Measurements from ENCODE around the gene SRD5A1. TPM values are rescaled to one million over a fixed set of nuclear protein-coding genes. Genes with fewer than 3 reads are reported as not detected.

The SRD5A1 gene
- total RNA-seq, 1 donor from 2014 or later = 10.1 TPM

DNA sequence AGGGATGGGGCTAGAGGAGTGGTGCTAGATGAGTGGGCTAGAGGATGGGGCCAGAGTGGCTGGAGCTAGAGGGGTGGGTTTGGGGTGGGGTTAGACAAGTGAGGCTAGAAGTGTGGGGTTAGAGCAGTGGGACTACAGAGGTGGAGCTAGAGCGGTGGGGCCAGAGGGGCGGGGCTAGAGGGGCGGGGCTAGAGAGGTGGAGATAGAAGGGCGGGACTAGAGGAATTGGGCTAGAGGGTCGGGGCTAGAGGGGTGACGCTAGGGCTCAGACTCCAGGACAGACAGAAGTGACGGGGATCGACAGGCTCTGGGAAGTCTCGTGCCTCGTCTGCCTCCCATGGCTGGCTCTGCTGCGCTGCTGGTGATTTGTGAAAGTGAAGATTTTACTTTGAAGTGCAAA is 49.0 kb downstream of the SRD5A1 start:
- intact Hi-C loops (cut with micrococcal nuclease) = no loop called here

DNA sequence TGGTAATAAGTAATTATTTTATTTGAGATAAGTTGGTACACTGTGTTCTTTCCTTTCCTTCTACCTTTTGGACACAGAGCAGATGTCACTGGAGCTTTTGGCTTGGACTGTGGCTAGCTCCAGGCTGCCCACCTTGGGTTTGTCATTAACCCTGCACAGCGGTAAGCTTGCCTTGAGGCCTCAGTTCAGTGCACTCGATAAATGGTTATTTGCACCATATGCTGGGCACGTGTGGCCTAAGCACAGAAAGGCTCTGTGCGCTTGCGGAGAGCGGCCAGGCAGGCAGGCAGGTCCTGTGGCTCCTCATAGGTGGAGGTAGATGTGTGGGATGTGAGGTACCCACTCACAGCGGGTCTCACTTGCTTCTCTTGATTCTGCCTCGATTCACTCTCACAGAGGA is 50.0 kb downstream of the SRD5A1 start:
- intact Hi-C loops (cut with micrococcal nuclease) = no loop called here

DNA sequence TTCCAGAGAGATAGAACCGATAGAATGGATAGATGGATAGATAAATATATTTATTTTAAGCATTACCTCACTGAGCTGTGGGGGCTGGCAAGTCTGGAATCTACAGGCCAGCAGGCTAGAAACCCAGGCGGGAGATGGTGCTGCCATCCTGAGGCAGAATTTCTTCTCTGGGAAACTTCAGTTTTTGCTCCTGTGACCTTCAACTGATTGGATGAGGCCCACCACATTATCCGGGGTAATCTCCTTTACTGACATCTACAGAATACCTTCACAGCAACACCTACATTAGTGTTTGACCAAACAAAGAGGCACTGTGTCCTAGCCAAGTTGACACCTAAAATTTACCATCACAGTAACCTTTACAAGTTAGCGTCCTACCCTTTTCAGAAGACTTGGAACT is 50.8 kb downstream of the SRD5A1 start:
- intact Hi-C loops (cut with micrococcal nuclease) = no loop called here

DNA sequence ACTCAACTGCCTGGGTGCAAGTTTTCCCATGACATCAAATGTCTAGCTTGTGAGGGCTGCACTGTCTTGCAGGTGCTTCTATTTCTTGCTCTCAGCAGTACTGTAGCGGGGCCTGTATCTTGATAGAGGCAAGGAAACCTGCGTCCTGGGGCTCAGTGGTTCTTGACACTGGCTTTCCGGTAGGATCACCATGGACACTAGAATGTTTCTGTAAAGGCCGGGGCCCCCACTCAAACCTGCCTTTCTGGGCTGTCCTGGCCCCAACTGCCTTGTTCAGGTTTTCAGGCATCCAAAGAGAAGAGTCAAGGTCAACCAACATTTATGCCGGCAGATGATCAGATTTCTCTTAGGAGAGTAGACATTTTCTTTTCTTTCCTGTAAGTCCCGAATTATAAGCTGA is 53.3 kb downstream of the SRD5A1 start:
- intact Hi-C loops (cut with micrococcal nuclease) = no loop called here

DNA sequence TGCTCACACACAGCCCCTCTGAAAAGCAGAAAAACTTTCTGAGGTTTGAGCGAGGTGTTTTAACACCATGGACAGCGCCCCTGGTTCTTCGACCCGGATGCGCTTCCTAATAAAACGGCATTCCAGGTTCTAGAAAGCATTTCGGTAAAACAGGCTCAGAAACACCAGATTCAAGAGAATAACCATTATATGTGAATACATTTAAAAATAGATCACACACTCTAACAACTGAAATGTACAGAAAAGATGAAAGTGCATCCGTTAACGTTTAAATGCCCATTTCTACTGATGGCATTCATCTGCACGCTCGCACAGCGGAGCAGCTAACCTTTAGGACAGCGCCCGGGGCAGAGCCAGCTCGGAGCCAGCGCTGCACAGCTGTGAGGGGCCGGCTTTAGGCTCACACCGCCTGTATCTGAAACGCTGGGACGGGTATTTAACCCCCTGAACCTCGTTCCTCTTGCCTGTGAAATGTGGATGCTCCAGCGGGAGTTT is 53.7 kb downstream of the SRD5A1 start:
- intact Hi-C loops (cut with micrococcal nuclease) = no loop called here

DNA sequence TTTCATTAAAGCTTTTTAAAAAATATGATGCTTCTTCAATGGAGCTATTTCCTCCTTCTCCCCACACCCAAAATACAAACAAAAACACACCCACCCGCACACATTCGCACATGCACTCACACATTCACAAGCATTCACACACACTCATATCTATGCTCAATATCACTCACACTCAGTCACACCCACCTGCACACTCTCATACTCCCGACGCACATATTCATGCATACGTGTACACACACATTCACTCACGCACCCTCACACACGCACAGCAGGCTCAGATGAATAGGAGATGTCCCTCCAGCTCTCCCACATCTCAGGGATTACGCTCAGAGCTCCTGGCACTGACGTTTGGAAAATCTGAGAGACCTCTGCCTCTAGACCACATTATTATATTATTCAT is 54.3 kb downstream of the SRD5A1 start:
- intact Hi-C loops (cut with micrococcal nuclease) = no loop called here

DNA sequence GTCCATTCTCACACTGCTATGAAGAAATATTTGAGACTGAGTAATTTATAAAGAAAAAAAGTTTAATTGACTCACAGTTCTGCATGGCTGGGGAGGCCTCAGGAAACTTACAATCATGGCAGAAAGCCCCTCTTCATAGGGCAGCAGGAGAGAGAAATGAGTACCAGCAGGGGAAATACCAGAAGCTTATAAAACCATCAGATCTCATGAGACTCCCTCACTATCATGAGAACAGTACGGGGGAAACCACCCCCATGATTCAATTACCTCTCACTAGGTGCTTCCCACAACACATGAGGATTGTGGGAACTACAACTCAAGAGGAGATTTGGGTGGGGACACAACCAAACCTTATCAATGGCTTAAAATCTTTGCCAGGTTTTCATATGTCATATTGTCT is 59.7 kb downstream of the SRD5A1 start:
- intact Hi-C loops (cut with micrococcal nuclease) = no loop called here

DNA sequence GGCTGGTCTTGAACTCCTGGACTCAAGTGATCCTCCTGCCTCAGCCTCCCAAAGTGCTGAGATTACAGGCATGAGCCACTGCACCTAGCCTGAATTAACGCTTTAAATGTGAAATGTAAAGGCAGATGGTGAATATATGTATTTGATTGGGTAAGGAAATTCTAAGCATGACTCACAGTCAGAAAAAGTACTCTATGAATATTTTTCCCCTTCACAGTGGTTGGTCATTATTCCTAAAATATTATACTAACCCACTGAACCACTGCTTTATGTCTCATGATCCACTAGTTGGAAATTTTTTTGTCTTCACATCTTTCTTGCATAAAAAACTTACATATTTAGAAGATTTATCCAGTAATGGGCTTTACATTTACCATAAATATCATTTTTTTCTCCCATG is 65.5 kb downstream of the SRD5A1 start:
- intact Hi-C loops (cut with micrococcal nuclease) = no loop called here

DNA sequence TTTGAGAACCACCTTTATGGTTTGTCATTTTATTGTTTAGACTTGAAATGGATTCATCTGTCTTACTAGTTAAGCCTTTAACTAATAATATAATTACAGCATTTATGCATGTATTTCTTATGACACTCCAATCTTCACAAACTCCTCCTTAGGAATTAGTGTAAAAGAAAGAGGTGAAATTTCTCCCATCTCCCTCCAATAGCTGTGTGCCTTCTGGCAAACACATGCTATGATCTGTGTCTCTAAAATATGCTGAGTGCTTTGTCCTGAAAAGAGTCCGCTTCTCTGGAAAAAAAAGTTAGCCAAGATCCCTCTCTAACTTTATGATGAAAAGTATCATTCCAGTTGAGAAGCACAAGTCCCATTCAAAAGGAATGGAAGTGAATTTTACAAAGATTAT is 66.1 kb downstream of the SRD5A1 start:
- intact Hi-C loops (cut with micrococcal nuclease) = no loop called here

DNA sequence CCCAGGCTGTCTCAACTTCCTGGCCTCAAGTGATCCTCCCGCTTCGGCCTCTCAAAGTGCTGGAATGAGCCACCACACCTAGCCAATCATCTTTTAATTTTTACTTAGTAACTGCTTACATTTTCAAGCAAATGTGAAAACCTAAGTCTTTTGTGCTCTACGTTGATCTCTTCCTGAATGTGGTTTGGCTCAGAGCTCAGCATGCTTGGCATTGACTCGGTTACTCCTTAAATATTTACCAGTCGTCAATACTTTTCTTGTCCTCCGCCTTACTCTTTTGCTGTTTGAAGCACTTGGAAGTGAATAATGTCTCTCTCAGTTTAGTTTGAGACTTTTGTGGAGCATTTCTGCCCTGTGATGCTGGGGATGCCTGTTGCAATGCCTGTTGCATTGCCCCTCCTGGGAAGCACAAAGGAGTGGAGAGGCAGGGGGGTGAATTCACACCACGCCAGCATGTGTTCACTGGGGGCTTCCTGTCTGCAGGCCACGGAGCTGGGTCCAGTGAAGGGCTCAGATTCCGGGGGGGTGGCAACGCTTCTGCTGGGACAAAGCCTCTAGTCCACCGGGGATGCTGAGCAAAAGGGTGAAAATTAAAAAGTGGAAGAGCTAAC is 66.9 kb downstream of the SRD5A1 start:
- intact Hi-C loops (cut with micrococcal nuclease) = no loop called here

DNA sequence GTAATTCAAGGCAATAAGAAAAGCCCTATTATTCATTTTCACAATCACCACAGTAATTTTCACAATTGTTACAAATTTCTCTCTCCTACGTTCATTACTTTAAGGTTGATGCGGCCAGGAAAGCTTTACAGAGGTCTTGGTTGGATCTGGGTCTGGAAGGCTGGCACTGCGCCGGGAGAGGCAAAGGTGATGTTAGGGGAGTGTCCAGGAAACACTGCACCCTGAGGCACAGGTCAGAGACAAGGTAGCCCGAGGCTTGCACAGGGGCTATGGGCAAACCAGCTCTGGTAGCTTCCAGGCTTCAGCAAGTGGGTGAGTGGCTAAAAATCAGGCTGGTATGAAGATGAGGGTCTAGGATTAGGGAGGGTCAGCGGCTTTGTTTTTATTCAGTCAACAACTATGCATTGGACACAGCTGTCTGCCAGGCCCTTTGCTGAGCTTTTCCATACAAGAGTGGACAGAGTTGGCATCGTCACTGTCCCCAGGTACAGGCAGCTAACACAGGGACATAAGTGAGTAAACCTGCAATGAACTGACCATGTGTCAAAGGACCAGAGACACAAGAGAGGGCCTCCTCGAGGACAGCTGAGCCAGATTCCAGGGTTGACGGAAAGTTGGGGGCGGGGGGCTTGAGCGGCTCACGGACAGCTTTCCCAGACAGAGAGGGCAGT is 67.6 kb downstream of the SRD5A1 start:
- intact Hi-C loops (cut with micrococcal nuclease) = no loop called here

DNA sequence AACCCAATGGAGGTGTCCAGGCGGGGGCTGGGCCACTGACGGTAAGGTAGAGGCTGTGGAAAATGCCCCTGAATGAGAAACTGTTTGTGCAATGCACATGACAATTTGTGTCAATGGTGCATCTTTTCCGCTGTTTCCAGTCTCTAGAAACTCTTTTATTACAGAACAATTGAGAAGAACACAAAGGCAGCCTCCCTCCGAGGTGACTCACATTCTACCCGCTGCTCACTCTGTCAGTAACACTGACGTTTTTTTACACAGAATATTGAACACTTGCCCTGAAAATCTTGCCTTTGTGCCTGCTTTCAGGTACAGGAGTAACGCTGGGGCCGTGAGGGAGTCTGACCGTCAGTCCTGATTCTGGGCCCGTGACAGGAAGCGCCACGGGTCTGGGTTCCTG is 68.3 kb downstream of the SRD5A1 start:
- intact Hi-C loops (cut with micrococcal nuclease) = no loop called here

DNA sequence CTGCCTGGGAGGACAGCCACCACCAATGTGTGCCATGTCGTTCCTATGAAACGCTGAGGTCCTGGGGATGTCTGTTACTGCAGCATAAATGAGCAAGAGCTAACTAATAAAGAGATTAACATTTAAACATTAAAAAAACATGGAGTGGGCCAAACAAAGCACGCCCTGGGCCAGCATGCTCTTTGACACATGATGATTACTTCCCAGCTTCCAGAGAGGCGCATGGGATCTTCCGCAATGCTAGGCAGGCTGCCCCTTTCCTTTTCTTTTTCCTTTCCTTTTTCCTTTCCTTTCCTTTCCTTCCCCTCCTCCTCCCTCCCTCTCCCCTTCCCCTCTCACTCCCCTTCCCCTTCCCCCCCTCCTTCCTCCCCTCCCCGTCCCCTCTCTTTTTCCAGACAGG is 69.4 kb downstream of the SRD5A1 start:
- intact Hi-C loops (cut with micrococcal nuclease) = no loop called here

DNA sequence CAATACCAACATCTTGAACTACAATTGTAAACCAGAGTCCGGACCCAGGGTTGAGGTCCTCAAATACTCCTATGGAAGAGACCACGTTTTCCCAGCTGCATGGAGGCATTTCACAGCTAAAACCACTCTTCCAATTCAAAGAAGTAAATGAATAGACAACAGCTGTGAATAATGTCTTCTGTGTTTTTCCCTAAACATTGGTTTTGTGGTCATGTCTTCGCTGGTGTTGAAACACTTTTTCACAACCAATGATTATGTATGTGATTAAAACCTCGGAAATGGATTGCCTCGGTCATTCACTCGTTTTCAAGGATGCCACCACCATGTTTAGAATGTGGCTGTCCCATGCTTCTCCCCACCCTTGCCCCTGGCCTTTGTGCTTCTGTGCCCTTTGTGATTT is 70.6 kb downstream of the SRD5A1 start:
- intact Hi-C loops (cut with micrococcal nuclease) = no loop called here

DNA sequence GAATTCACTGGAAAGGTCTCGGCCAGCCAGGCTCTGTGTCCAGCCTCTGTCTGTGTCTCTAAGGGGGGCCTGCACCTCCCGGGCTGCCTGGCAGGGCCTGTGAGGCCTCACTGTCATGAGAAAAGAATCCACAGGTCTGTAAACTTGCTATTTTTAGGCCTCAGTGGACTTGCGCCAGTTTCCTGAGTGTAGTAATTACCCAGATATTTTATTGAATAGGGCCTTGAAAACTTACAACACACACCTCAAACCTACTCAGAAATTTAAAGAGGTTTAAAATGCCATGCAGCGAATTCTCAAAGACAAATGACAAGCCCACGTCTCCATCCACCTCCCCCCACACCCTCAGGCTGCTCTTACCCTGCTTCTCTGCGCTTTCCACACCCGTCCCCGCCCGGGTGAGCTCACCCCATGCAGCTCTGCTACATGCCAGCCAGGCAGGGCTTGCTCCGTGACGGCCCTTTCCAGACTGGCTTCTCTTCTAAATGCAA is 71.2 kb downstream of the SRD5A1 start:
- intact Hi-C loops (cut with micrococcal nuclease) = no loop called here

DNA sequence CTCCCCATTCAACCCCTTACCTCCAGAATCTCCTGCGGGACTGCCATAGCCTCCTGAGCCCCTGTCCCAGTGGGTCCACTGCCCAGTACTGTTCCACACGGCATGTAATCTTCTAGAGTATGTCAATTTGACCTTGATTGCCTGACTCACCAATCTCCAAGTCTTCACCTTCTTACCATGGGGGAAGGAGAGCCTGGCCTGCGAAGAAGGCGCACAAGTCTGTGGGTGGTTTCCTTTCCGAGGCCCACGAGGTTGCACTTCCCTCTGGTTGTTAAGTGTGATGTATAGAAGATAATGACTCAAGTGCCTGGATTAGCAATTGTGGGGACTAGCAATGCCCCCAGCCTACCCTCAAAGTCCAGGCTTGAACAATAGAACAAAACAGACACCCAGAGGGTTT is 71.8 kb downstream of the SRD5A1 start:
- intact Hi-C loops (cut with micrococcal nuclease) = no loop called here

DNA sequence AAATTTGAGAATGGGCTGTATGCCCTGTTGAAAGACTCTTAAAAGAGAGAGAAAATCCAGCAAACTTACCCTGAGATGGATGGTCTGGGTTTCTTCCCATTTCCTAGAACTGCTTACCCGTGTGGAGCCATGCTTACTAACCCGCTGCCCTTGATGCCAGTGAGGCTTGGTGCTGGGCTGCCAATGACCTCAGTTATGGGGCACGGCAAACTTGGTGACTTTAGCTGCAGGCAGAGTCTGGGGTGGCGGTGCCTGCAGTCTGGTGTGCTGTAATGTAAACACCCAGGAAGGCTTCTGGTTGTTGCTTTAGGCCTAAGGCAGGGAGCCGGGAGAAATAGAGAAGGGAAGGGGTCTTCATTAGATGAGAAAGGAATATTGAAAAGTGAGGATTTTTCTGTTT is 72.7 kb downstream of the SRD5A1 start:
- intact Hi-C loops (cut with micrococcal nuclease) = no loop called here

DNA sequence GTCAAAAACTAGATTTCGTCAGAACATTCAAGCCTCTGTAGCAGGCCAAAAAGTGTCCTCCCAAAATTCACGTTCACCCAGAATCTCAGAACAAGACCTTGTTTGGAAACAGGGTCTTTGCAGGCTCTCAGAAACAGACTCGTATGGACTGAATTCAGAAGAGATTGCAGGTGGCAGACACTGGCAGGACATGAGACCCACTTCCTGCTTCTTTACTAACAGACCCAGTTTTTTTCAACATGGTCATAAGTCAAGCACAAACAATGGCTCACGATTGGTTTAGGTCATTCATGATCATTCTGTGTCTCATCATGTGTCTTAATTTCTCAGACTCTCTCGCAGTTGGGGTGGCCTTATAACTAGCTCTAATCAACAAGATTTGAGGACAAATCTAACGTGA is 74.6 kb downstream of the SRD5A1 start:
- intact Hi-C loops (cut with micrococcal nuclease) = no loop called here

DNA sequence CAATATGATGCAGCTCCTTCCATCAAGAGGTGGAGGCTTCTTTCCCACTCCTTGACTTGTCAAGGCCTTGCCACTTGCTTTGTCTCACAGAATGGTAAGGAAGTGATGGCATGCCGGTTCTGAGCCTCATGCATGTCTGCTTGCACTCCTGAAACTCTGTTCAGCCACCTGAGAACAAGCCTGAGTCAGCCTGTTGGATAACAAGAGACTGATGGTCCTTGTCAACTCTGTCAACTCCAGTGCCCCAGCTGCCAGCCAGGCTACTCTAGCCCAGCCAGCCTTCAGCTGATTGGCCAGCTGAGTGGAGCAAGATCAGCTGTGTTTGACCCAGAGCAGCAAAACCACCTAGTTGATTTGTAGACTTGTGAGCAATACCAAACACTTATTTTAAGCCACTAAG is 75.6 kb downstream of the SRD5A1 start:
- intact Hi-C loops (cut with micrococcal nuclease) = no loop called here

DNA sequence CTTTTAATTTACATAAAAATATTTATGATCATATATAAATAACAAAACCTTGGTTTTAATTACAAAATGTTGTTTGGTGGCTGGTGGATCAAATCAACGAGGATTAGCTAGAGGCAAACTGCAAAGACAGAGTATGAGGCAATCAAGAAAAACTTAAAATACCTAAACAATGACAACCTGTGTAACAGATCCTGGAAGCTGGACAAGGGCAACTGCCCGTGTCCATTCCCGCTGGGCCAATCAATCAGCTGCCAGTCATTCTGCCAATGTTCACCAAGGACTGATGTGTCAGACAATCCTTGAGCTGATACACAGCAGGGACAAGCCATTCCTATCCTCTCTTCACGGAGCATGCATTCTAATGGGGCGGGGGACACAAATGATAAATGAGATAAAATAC is 76.8 kb downstream of the SRD5A1 start:
- intact Hi-C loops (cut with micrococcal nuclease) = loop anchor here (5.0 kb wide), 1 partner anchor 1142 kb away; the partner anchor contains the start of gene CFAP90

DNA sequence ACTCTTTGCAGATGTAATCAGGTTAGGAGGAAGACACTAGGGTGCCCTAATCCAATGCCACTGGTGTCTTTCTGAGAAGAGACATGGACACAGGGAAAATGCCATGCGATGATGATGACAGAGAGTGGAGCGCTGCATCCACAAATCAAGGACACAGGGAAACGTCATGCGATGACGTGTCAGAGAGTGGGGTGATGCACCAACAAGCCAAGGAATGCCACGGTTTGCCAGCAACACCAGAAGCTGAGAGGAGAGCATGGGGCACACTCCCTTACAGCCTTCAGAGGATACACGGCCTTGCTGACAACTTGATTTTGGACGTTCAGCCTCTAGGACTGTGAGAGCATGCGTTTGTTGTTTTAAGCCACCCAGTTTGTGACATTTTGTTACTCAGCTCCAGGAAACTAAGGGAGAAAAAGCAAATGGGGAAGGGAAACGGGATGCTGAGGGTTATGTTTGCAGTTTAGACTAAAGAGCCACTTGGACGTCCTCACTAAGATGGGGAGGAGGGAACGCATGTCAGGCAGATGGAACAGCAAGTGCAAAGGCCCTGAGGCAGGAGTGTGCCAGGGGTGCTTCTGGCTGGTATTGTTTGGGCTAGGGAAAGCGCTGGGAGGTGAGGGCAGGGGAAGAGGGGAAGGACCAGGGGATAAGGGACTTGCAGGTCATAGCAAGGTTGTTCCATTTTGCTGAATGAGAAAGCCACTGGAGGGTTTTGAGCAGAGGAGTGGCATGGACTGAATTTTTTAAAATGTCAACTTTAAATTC is 77.5 kb downstream of the SRD5A1 start:
- intact Hi-C loops (cut with micrococcal nuclease) = loop anchor here (5.0 kb wide), 1 partner anchor 1142 kb away; the partner anchor contains the start of gene CFAP90

All from T-helper 1 cell treated with Interleukin-12 subunit alpha and Interleukin-12 subunit beta and Interleukin-4 antibody, amounts not matched to agents 30 ng/mL and 1 ng/mL, for 36 hours (primary cell).